H1 (cell line): Measurements from ENCODE around the gene NFIX. TPM values are rescaled to one million over a fixed set of nuclear protein-coding genes. Genes with fewer than 3 reads are reported as not detected.

ENCODE experiments used
- CTCF ChIA-PET: fragments of 300-600 bp; sonication (Branson Sonifier 250); formaldehyde crosslinking; loops from one replicate; lab custom pipeline; 2021; ENCODE audit not compliant: partially characterized antibody; lab: Charles Lee
- POLR2A ChIA-PET: fragments of 300-600 bp; sonication (Branson Sonifier 250); formaldehyde crosslinking; loops from one replicate; lab custom pipeline; 2021; ENCODE audit warnings: inconsistent platforms; ENCODE audit not compliant: partially characterized antibody; lab: Charles Lee
- DNase-seq, 2 experiments: peaks; one replicate each; pipeline versions ENCODE4 v3.0.0 to v3.0.0-alpha.2; 2010 to 2022; ENCODE audit warnings: low spot score in 2 of 2, low read depth in 1 of 2, mixed read lengths in 1 of 2
- FAIRE-seq: peaks from 2 replicates; lab custom pipeline; 2011; peaks lifted over from hg19 to GRCh38; lab: Jason Lieb, UNC
- H2AFZ ChIP-seq: 2 replicates; pipeline ENCODE4 v1.8.1; 2012; ENCODE audit warnings: low read length, inconsistent platforms
- H2AK5ac ChIP-seq: 2 replicates; pipeline ENCODE4 v1.6.1; 2013; ENCODE audit warnings: low read depth, low read length
- H2BK120ac ChIP-seq: replicated peaks from 2 replicates; pipeline ENCODE3; 2013; ENCODE audit warnings: low read depth, low read length, inconsistent platforms
- H2BK12ac ChIP-seq: 2 replicates; pipeline ENCODE4 v1.6.1; 2013; ENCODE audit warnings: low read depth, low read length
- H2BK15ac ChIP-seq: 2 replicates; pipeline ENCODE4 v1.6.1; 2013; ENCODE audit warnings: low read length
- H2BK20ac ChIP-seq: 2 replicates; pipeline ENCODE4 v1.6.1; 2013; ENCODE audit warnings: low read length
- H2BK5ac ChIP-seq: 2 replicates; pipeline ENCODE4 v1.6.1; 2013; ENCODE audit warnings: low read depth, low read length
- H3K14ac ChIP-seq: 2 replicates; pipeline ENCODE4 v1.6.1; 2013; ENCODE audit warnings: inconsistent platforms; ENCODE audit not compliant: insufficient read length
- H3K18ac ChIP-seq: 2 replicates; pipeline ENCODE4 v1.6.1; 2013; ENCODE audit warnings: low read length; ENCODE audit errors: extremely low read depth
- H3K23ac ChIP-seq: 2 replicates; pipeline ENCODE4 v1.6.1; 2013; ENCODE audit warnings: inconsistent platforms; ENCODE audit not compliant: insufficient read length
- H3K23me2 ChIP-seq: 2 replicates; pipeline ENCODE4 v1.6.1; 2013; ENCODE audit warnings: low read depth, low read length
- H3K27ac ChIP-seq: 2 replicates; pipeline ENCODE4 v1.6.1; 2011; ENCODE audit warnings: low read depth, low read length, inconsistent platforms
- H3K27me3 ChIP-seq, 4 experiments: replicated peaks in 1 of 4; 1 replicate in 1 of 4; 2 replicates in 3 of 4; pipeline versions ENCODE4 v1.6.1 to v1.8.1; 2011 to 2013; ENCODE audit warnings: low read length in 3 of 4, mild to moderate bottlenecking in 3 of 4, inconsistent platforms in 2 of 4, mixed read lengths in 2 of 4, moderate library complexity in 1 of 4; ENCODE audit not compliant: control insufficient read depth in 3 of 4, insufficient read depth in 3 of 4; ENCODE audit errors: extremely low read depth in 1 of 4
- H3K36me3 ChIP-seq, 4 experiments: 2 replicates each; pipeline versions ENCODE4 v1.6.1 to v1.8.1; 2011 to 2013; ENCODE audit warnings: mild to moderate bottlenecking in 4 of 4, low read length in 3 of 4, moderate library complexity in 2 of 4, control low read depth in 1 of 4, inconsistent platforms in 1 of 4; ENCODE audit not compliant: insufficient read depth in 4 of 4, control insufficient read depth in 2 of 4
- H3K4ac ChIP-seq: replicated peaks from 2 replicates; pipeline ENCODE3; 2013; ENCODE audit warnings: low read length, low read depth, mixed read lengths, inconsistent platforms; ENCODE audit not compliant: insufficient read length
- H3K4me1 ChIP-seq, 4 experiments: replicated peaks in 1 of 4; 1 replicate in 1 of 4; 2 replicates in 3 of 4; pipeline versions ENCODE4 v1.6.1 to v1.8.1; 2011 to 2013; ENCODE audit warnings: low read length in 3 of 4, inconsistent platforms in 2 of 4, mixed read lengths in 1 of 4; ENCODE audit not compliant: insufficient read depth in 4 of 4, control insufficient read depth in 3 of 4
- H3K4me2 ChIP-seq, 2 experiments: 2 replicates each; pipeline versions ENCODE4 v1.6.1 to v1.8.1; 2011 to 2013; ENCODE audit warnings: low read depth in 2 of 2, low read length in 2 of 2, control low read depth in 1 of 2, inconsistent platforms in 1 of 2, mild to moderate bottlenecking in 1 of 2; ENCODE audit not compliant: insufficient read depth in 1 of 2
- H3K4me3 ChIP-seq, 4 experiments: fragments of 200-600, 300-600 bp in 1 of 4; sonication (generic), shearing (Covaris generic), sonication (Bioruptor Twin) in 1 of 4; 2 replicates each; pipeline versions ENCODE4 v1.5.1 to v1.8.1; 2011 to 2016; ENCODE audit warnings: low read length in 4 of 4, low read depth in 3 of 4, control low read depth in 2 of 4, inconsistent platforms in 2 of 4, mild to moderate bottlenecking in 2 of 4, mixed read lengths in 1 of 4, moderate library complexity in 1 of 4; ENCODE audit not compliant: insufficient read depth in 2 of 4; ENCODE audit errors: extremely low read depth in 1 of 4
- H3K56ac ChIP-seq: replicated peaks from 2 replicates; pipeline ENCODE3; 2013; ENCODE audit warnings: low read depth, mild to moderate bottlenecking, mixed read lengths, low read length, inconsistent platforms; ENCODE audit not compliant: insufficient read length
- H3K79me1 ChIP-seq: 2 replicates; pipeline ENCODE4 v1.6.1; 2013; ENCODE audit warnings: low read depth, low read length, control low read depth
- H3K79me2 ChIP-seq, 2 experiments: 2 replicates each; pipeline versions ENCODE4 v1.6.1 to v1.8.1; 2012 to 2013; ENCODE audit warnings: low read length in 2 of 2, mild to moderate bottlenecking in 2 of 2, inconsistent platforms in 1 of 2; ENCODE audit not compliant: insufficient read depth in 2 of 2, control insufficient read depth in 1 of 2
- H3K9ac ChIP-seq, 4 experiments: replicated peaks in 1 of 4; 1 replicate in 1 of 4; 2 replicates in 3 of 4; pipeline versions ENCODE4 v1.6.1 to v1.8.1; 2011 to 2013; ENCODE audit warnings: low read depth in 3 of 4, low read length in 3 of 4, control low read depth in 2 of 4, mild to moderate bottlenecking in 2 of 4, moderate library complexity in 2 of 4, inconsistent platforms in 1 of 4; ENCODE audit errors: extremely low read depth in 1 of 4
- H3K9me3 ChIP-seq, 2 experiments: 2 replicates each; pipeline versions ENCODE4 v1.6.1 to v1.8.1; 2012 to 2013; ENCODE audit warnings: mild to moderate bottlenecking in 2 of 2, moderate library complexity in 2 of 2, control low read depth in 1 of 2, inconsistent platforms in 1 of 2, low read depth in 1 of 2, low read length in 1 of 2, mixed read lengths in 1 of 2; ENCODE audit not compliant: insufficient read depth in 2 of 2
- H4K20me1 ChIP-seq, 2 experiments: replicated peaks in 1 of 2; 2 replicates each; pipeline versions ENCODE3 to v1.8.1; 2011 to 2013; ENCODE audit warnings: inconsistent platforms in 2 of 2, low read length in 2 of 2, mild to moderate bottlenecking in 1 of 2; ENCODE audit not compliant: insufficient read depth in 2 of 2, control insufficient read depth in 1 of 2
- H4K5ac ChIP-seq: 2 replicates; pipeline ENCODE4 v1.6.1; 2013; ENCODE audit warnings: low read length, low read depth, mixed read lengths, inconsistent platforms; ENCODE audit not compliant: insufficient read length
- H4K8ac ChIP-seq: 2 replicates; pipeline ENCODE4 v1.8.0; 2013; ENCODE audit warnings: mild to moderate bottlenecking, moderate library complexity, low read length, inconsistent platforms; ENCODE audit not compliant: insufficient read depth; ENCODE audit errors: extremely low read depth
- H4K91ac ChIP-seq: replicated peaks from 2 replicates; pipeline ENCODE3; 2013; ENCODE audit warnings: low read length, mixed read lengths, inconsistent platforms; ENCODE audit not compliant: insufficient read length
- CREB1 ChIP-seq: IDR thresholded peaks from 2 replicates; pipeline ENCODE4 v1.6.1; 2012; ENCODE audit warnings: inconsistent platforms
- FOSL1 ChIP-seq: IDR thresholded peaks from 2 replicates; pipeline ENCODE4 v1.6.1; 2011; ENCODE audit warnings: mild to moderate bottlenecking, low read depth, low read length, moderate library complexity; ENCODE audit not compliant: insufficient read depth
- GTF2F1 ChIP-seq: IDR thresholded peaks from 2 replicates; pipeline ENCODE4 v1.6.1; 2012; ENCODE audit warnings: low read depth, low read length, improper control_type of control experiment, borderline replicate concordance
- KDM5A ChIP-seq: fragments of 200-600 bp; IDR thresholded peaks from 2 replicates; pipeline ENCODE4 v1.7.1; 2012; ENCODE audit warnings: mild to moderate bottlenecking, low read length, inconsistent platforms, mixed read lengths
- NANOG ChIP-seq: IDR thresholded peaks from 2 replicates; pipeline ENCODE4 v1.6.1; 2011; ENCODE audit warnings: low read length, low read depth, mild to moderate bottlenecking, inconsistent platforms; ENCODE audit not compliant: insufficient read depth, poor library complexity, severe bottlenecking
- POU5F1 ChIP-seq: IDR thresholded peaks from 2 replicates; pipeline ENCODE4 v1.6.1; 2011; ENCODE audit warnings: low read depth, mild to moderate bottlenecking, low read length, moderate library complexity
- RXRA ChIP-seq: IDR thresholded peaks from 2 replicates; pipeline ENCODE4 v1.6.1; 2011; ENCODE audit warnings: low read depth, mild to moderate bottlenecking, low read length, moderate library complexity; ENCODE audit not compliant: insufficient read depth
- SIX5 ChIP-seq: IDR thresholded peaks from 2 replicates; pipeline ENCODE4 v1.6.1; 2011; ENCODE audit warnings: mild to moderate bottlenecking, low read depth, low read length
- TAF7 ChIP-seq: optimal IDR thresholded peaks from 2 replicates; pipeline ENCODE3; 2011; ENCODE audit warnings: low read depth, mild to moderate bottlenecking, inconsistent platforms, low read length, moderate library complexity, borderline replicate concordance
- WGBS, 2 experiments: shearing (Covaris generic) in 1 of 2; methylation state at CpG; one replicate each; pipeline versions ENCODE4 v1.1.6 to v1.1.7; 2013 to 2015; ENCODE audit warnings: low lambda C conversion rate in 2 of 2, mixed read lengths in 2 of 2, inconsistent platforms in 1 of 2, low coverage in 1 of 2, missing lambda C conversion rate in 1 of 2; ENCODE audit not compliant: insufficient replicate concordance in 2 of 2, insufficient coverage in 1 of 2, insufficient read length in 1 of 2; ENCODE audit errors: extremely low coverage in 1 of 2, missing lambda C conversion rate in 1 of 2; 5-methylcytosine and 5-hydroxymethylcytosine counted together
- polyA plus RNA-seq, 7 experiments: library from polyadenylated mRNA; depleted of rRNA in 3 of 7; stranded (reverse) in 5 of 7; unstranded in 2 of 7; fragments of >200 nt in 5 of 7; fragments of 200-250 nt in 2 of 7; gene quantifications; 1 replicate in 5 of 7; 2 replicates in 1 of 7; 4 replicates in 1 of 7; pipeline versions ENCODE4 v1.2.1 to v1.2.3, GENCODE V29; 2011 to 2013; ENCODE audit warnings: missing spikeins in 2 of 7, mixed read lengths in 2 of 7
- total RNA-seq: library from RNA; stranded (reverse); fragmentation: NEBNext Ultra II Directional; extraction: Animal tissue kit (Norgen Biotek cat#: 25700); gene quantifications from 2 replicates; pipeline ENCODE4 v1.2.1, GENCODE V29; 2021

Gene NFIX
- total and polyA plus RNA-seq, 2 of the 8 experiments (the other 6 are each of a cell fraction or from before 2014, with no cell fraction given): 0.03 to 0.20 TPM

- H3K27ac ChIP-seq: no peak overlapping the region
- H3K14ac ChIP-seq: no peak overlapping the region
- no peak overlapping the region for H2BK20ac ChIP-seq
- H3K4ac ChIP-seq: no peak overlapping the region
- no peaks in the 10 kb centered on the region for H3K9me3 ChIP-seq
- peaks cover 0 to 44% (median 27%) of the 10 kb centered on the region in 4 experiments; a peak in 5 of 7 replicates for H3K27me3 ChIP-seq
- no peak overlapping the region for H2BK120ac ChIP-seq
- H2BK12ac ChIP-seq: no peak overlapping the region; the same call in 1 of the 2 replicates
- 89% methylated on average over 15 of the region's 15 CpGs; no CpG with 5 or more reads in 1 of the 2 experiments for WGBS, 2 experiments
- H2BK5ac ChIP-seq: no peak overlapping the region
- no peaks in the 10 kb centered on the region for H3K79me1 ChIP-seq
- no peak overlapping the region for H4K8ac ChIP-seq
- no peaks in the 10 kb centered on the region for H3K79me2 ChIP-seq
- H3K23me2 ChIP-seq: no peaks in the 10 kb centered on the region
- H3K4me2 ChIP-seq: no peak overlapping the region
- H4K20me1 ChIP-seq: peaks cover 0 to 7% of the 10 kb centered on the region in 2 experiments
- H3K23ac ChIP-seq: no peak overlapping the region
- H3K4me1 ChIP-seq: no peaks in the 10 kb centered on the region
- no peak overlapping the region for H4K91ac ChIP-seq
- no peaks in the 10 kb centered on the region for H3K36me3 ChIP-seq
- H2AK5ac ChIP-seq: no peak overlapping the region
- DNase-seq (no peak), FAIRE-seq (no peak)
- no peak overlapping the region for H3K56ac ChIP-seq
- TF ChIP-seq GTF2F1: no peak
- TF ChIP-seq KDM5A: no peak
- TF ChIP-seq CREB1: no peak
- TF ChIP-seq POU5F1: no peak
- TF ChIP-seq SIX5: no peak
- TF ChIP-seq RXRA: no peak
- TF ChIP-seq NANOG: no peak
- no peak for TF ChIP-seq FOSL1
- no peak for TF ChIP-seq TAF7
- H2AFZ ChIP-seq: no peak overlapping the region
- no peak overlapping the region for H2BK15ac ChIP-seq
- no peak overlapping the region for H3K4me3 ChIP-seq
- ChIA-PET POLR2A (interaction anchor here (0.7 kb wide), 1 partner anchor 33 kb away, joined by 4 read pairs; no protein-coding TSS in a partner anchor), CTCF (interaction anchor here (0.9 to 39.8 kb wide), 11 partner anchors 13 to 75 kb away, joined by 3 to 1145 read pairs (median 4); no protein-coding TSS in a partner anchor)
- H3K18ac ChIP-seq: no peak overlapping the region
- H4K5ac ChIP-seq: no peak overlapping the region
- no peak overlapping the region for H3K9ac ChIP-seq
Measured at GRCh38 chr19:13040232-13040947, 45.1 kb downstream of the NFIX start.
